K562 (cell line): Measurements from ENCODE around the gene CSNK1G1. TPM values are rescaled to one million over a fixed set of nuclear protein-coding genes. Genes with fewer than 3 reads are reported as not detected.

ENCODE experiments used
- CREB3L1 ChIP-seq: fragments of 450-650 bp; IDR thresholded peaks from 2 replicates; pipeline ENCODE4 v1.6.1; 2014; ENCODE audit warnings: low read depth, mild to moderate bottlenecking, moderate library complexity, borderline replicate concordance
- KLF1 ChIP-seq: fragments of 450-650 bp; IDR thresholded peaks from 2 replicates; pipeline ENCODE4 v1.6.1; 2016; ENCODE audit warnings: missing genetic modification characterization, missing compliant biosample characterization
- PPARD ChIP-seq: fragments of 250-450 bp; sonication (Bioruptor Pico); IDR thresholded peaks from 2 replicates; pipeline ENCODE4 v1.8.0; 2022; ENCODE audit warnings: inconsistent platforms, mild to moderate bottlenecking, moderate library complexity
- RBM34 ChIP-seq: fragments of 200-400 bp; formaldehyde crosslinking; IDR thresholded peaks from 2 replicates; pipeline ENCODE4 v1.6.1; 2018; ENCODE audit warnings: low read length, borderline replicate concordance; ENCODE audit not compliant: insufficient read depth
- SRSF7 ChIP-seq: fragments of 200-400 bp; formaldehyde crosslinking; optimal IDR thresholded peaks from 2 replicates; pipeline ENCODE3; 2017; ENCODE audit warnings: mild to moderate bottlenecking, low read depth, low read length
- STAT5A ChIP-seq: IDR thresholded peaks from 2 replicates; pipeline ENCODE4 v1.6.1; 2012; ENCODE audit warnings: low read length, inconsistent platforms, borderline replicate concordance
- polyA plus RNA-seq, 8 experiments: library from polyadenylated mRNA; depleted of rRNA in 4 of 8; stranded (reverse) in 5 of 8; unstranded in 3 of 8; fragments of >200 nt; fragmentation: Nextera tagmentation in 2 of 8; fragmentation: Illumina TruSeq in 1 of 8; extraction: Ambion mirVana in 2 of 8; extraction: Trizol in 1 of 8; gene quantifications; 2 replicates each; pipeline versions ENCODE4 v1.2.1 to v1.2.3, GENCODE V29; 2011 to 2014; ENCODE audit warnings: inconsistent platforms in 1 of 8, missing spikeins in 1 of 8
- total RNA-seq, 7 experiments: library from RNA; depleted of rRNA in 6 of 7; stranded (reverse); fragments of >200 nt in 6 of 7; fragmentation: Illumina TruSeq in 2 of 7; extraction: Trizol in 2 of 7; gene quantifications; 2 replicates each; pipeline versions ENCODE4 v1.2.1 to v1.2.3, GENCODE V29; 2011 to 2021; ENCODE audit warnings: low replicate concordance in 1 of 7
- TF ChIP-seq, protein P1 (sequence below): fragments of 450-650 bp; IDR thresholded peaks from 2 replicates; pipeline ENCODE4 v1.6.1; 2018; ENCODE audit not compliant: partially characterized antibody
- TF ChIP-seq, protein P2 (sequence below): sonication (generic); formaldehyde crosslinking; IDR thresholded peaks from 2 replicates; pipeline ENCODE4 v1.8.1; 2023; ENCODE audit warnings: missing genetic modification reagents, mild to moderate bottlenecking, borderline replicate concordance

The CSNK1G1 gene
- total and polyA plus RNA-seq, 9 of the 15 experiments (the other 6 are each of a cell fraction or from before 2014, with no cell fraction given): 4.5 to 18.5 (median 9.5) TPM

GRCh38 chr15:64387562-64388168 lies 31.7 kb upstream of the CSNK1G1 start, which contains the start of gene TRIP4 (continued):
- TF ChIP-seq, protein P1, sequence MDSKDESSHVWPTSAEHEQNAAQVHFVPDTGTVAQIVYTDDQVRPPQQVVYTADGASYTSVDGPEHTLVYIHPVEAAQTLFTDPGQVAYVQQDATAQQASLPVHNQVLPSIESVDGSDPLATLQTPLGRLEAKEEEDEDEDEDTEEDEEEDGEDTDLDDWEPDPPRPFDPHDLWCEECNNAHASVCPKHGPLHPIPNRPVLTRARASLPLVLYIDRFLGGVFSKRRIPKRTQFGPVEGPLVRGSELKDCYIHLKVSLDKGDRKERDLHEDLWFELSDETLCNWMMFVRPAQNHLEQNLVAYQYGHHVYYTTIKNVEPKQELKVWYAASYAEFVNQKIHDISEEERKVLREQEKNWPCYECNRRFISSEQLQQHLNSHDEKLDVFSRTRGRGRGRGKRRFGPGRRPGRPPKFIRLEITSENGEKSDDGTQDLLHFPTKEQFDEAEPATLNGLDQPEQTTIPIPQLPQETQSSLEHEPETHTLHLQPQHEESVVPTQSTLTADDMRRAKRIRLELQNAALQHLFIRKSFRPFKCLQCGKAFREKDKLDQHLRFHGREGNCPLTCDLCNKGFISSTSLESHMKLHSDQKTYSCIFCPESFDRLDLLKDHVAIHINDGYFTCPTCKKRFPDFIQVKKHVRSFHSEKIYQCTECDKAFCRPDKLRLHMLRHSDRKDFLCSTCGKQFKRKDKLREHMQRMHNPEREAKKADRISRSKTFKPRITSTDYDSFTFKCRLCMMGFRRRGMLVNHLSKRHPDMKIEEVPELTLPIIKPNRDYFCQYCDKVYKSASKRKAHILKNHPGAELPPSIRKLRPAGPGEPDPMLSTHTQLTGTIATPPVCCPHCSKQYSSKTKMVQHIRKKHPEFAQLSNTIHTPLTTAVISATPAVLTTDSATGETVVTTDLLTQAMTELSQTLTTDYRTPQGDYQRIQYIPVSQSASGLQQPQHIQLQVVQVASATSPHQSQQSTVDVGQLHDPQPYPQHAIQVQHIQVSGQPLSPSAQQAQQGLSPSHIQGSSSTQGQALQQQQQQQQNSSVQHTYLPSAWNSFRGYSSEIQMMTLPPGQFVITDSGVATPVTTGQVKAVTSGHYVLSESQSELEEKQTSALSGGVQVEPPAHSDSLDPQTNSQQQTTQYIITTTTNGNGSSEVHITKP: peak; percentile 63
- TF ChIP-seq KLF1: peak; percentile 85; the same call in 1 of the 2 replicates
- peak; percentile 81; the same call in 1 of the 2 replicates for TF ChIP-seq CREB3L1
- TF ChIP-seq, protein P2, sequence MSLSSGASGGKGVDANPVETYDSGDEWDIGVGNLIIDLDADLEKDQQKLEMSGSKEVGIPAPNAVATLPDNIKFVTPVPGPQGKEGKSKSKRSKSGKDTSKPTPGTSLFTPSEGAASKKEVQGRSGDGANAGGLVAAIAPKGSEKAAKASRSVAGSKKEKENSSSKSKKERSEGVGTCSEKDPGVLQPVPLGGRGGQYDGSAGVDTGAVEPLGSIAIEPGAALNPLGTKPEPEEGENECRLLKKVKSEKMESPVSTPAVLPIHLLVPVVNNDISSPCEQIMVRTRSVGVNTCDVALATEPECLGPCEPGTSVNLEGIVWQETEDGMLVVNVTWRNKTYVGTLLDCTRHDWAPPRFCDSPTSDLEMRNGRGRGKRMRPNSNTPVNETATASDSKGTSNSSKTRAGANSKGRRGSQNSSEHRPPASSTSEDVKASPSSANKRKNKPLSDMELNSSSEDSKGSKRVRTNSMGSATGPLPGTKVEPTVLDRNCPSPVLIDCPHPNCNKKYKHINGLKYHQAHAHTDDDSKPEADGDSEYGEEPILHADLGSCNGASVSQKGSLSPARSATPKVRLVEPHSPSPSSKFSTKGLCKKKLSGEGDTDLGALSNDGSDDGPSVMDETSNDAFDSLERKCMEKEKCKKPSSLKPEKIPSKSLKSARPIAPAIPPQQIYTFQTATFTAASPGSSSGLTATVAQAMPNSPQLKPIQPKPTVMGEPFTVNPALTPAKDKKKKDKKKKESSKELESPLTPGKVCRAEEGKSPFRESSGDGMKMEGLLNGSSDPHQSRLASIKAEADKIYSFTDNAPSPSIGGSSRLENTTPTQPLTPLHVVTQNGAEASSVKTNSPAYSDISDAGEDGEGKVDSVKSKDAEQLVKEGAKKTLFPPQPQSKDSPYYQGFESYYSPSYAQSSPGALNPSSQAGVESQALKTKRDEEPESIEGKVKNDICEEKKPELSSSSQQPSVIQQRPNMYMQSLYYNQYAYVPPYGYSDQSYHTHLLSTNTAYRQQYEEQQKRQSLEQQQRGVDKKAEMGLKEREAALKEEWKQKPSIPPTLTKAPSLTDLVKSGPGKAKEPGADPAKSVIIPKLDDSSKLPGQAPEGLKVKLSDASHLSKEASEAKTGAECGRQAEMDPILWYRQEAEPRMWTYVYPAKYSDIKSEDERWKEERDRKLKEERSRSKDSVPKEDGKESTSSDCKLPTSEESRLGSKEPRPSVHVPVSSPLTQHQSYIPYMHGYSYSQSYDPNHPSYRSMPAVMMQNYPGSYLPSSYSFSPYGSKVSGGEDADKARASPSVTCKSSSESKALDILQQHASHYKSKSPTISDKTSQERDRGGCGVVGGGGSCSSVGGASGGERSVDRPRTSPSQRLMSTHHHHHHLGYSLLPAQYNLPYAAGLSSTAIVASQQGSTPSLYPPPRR (CRISPR knock-in tag): 0 out of 2 replicates have a peak, but pooled peaks have one; percentile 83
- TF ChIP-seq SRSF7: no peak
- TF ChIP-seq STAT5A: peak; percentile 53; the same call in 1 of the 2 replicates
- no peak for TF ChIP-seq RBM34
- no peak for TF ChIP-seq PPARD (CRISPR knock-in tag)
